ENCODE results near the gene SLCO4A1. TPM values are rescaled to one million over a fixed set of nuclear protein-coding genes. Genes with fewer than 3 reads are reported as not detected.

SLCO4A1 gene
- total and polyA plus RNA-seq, 12 donors: 0.39 to 27.0 (median 4.9) TPM

- WGBS, 4 donors: 34 to 52% (median 38%) methylated on average over 22 to 32 of the region's 32 CpGs
- DNase-seq: no peak
- intact Hi-C loops (cut with DNase I): no loop called here
- H3K9me3 ChIP-seq (replicated peaks in 1 of 3): no peaks in the 10 kb centered on the region
- peaks cover 12 to 24% of the 10 kb centered on the region in 2 donors for H3K4me1 ChIP-seq (replicated peaks in 1 of 2)
- peaks cover 5% of the 10 kb centered on the region for H3K27me3 ChIP-seq
- H3K27ac ChIP-seq: peak overlapping the region in 2 of 5 donors; percentile 56 to 83
- no peaks in the 10 kb centered on the region for H3K36me3 ChIP-seq (replicated peaks in 1 of 2)
- H3K4me3 ChIP-seq: peak overlapping the region in 2 of 4 donors; percentile 52 to 59
- TF ChIP-seq CTCF (IDR thresholded peaks at IDR 0.05): no peak
- no peak for TF ChIP-seq POLR2A (IDR thresholded peaks at IDR 0.05)
Observed at GRCh38 chr20:62641321-62642050, 817 bp upstream of the SLCO4A1 start.

GRCh38 chr20:62642666-62643520, 590 bp downstream of the SLCO4A1 start:
- Histone ChIP-seq H3K27ac (peak overlapping the region in 2 of 5 donors; percentile 21 to 83), H3K27me3 (peaks cover 5% of the 10 kb centered on the region), H3K9me3 (replicated peaks in 1 of 3) (no peaks in the 10 kb centered on the region), H3K4me3 (peak overlapping the region in 2 of 4 donors; percentile 52 to 59), H3K36me3 (replicated peaks in 1 of 2) (no peaks in the 10 kb centered on the region), H3K4me1 (replicated peaks in 1 of 2) (peaks cover 16 to 32% of the 10 kb centered on the region in 2 donors)
- 1 to 2% (median 1%) methylated on average over 17 to 84 of the region's 84 CpGs; no CpG with 5 or more reads in 1 of the 4 donors for WGBS, 4 donors
- DNase-seq: no peak
- TF ChIP-seq POLR2A (IDR thresholded peaks at IDR 0.05): no peak
- no peak for TF ChIP-seq CTCF (IDR thresholded peaks at IDR 0.05)
- intact Hi-C loops (cut with DNase I): no loop called here

GRCh38 chr20:62643521-62644043, 1.3 kb downstream of the SLCO4A1 start:
- peak overlapping the region in 2 of 5 donors; percentile 21 to 83 for H3K27ac ChIP-seq
- intact Hi-C loops (cut with DNase I): no loop called here
- no peaks in the 10 kb centered on the region for H3K36me3 ChIP-seq (replicated peaks in 1 of 2)
- H3K4me1 ChIP-seq (replicated peaks in 1 of 2): peaks cover 16 to 39% of the 10 kb centered on the region in 2 donors
- no peak for TF ChIP-seq CTCF (IDR thresholded peaks at IDR 0.05)
- TF ChIP-seq POLR2A (IDR thresholded peaks at IDR 0.05): no peak
- 48 to 67% (median 57%) methylated on average over 13 to 14 of the region's 14 CpGs for WGBS, 4 donors
- no peak for DNase-seq
- peaks cover 5% of the 10 kb centered on the region for H3K27me3 ChIP-seq
- H3K4me3 ChIP-seq: peak overlapping the region in 2 of 4 donors; percentile 52 to 59
- no peaks in the 10 kb centered on the region for H3K9me3 ChIP-seq (replicated peaks in 1 of 3)

All from adrenal gland (tissue), 12 donors.